D341Med (cell line): ENCODE data around the gene PANX1.
"Not testable (repeated sequence)": the region's sequence is repeated elsewhere in the genome, so short reads cannot be mapped to it uniquely, and the experiment has no call there.

Source experiments
- DNase-seq: peaks from one replicate; pipeline ENCODE4 v3.0.0; 2012; ENCODE audit warnings: low spot score

Gene PANX1, protein sequence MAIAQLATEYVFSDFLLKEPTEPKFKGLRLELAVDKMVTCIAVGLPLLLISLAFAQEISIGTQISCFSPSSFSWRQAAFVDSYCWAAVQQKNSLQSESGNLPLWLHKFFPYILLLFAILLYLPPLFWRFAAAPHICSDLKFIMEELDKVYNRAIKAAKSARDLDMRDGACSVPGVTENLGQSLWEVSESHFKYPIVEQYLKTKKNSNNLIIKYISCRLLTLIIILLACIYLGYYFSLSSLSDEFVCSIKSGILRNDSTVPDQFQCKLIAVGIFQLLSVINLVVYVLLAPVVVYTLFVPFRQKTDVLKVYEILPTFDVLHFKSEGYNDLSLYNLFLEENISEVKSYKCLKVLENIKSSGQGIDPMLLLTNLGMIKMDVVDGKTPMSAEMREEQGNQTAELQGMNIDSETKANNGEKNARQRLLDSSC

DNA sequence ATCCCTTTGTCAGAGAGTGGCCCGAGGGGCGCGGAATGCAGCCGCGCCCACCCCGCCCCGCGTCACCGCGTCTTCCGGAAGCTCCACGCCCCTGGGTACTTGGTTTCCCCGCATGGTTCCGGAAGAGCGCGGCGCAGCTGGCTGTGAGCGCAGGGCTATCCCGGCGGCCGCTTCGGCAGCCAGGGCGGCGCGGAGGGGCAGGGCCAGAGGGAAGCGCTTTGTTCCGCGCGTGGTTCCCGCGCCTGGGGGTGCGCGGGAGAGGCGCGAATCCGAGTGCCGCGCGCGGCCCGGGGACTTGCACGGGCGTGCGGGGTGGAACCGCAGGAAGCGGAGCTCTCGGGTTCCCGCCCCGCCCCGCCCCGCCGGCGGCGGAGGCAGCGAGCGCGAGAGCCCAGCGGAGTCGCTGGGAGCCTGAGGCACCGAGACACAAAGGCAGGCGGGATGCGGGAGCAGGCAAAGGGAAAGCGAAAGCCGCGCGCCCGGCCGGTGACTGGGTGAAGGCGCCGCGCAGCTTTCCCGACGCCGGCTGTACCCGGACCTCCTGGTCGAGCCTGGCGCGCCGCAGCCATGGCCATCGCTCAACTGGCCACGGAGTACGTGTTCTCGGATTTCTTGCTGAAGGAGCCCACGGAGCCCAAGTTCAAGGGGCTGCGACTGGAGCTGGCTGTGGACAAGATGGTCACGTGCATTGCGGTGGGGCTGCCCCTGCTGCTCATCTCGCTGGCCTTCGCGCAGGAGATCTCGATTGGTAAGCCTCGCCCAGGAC, at the start of gene PANX1:
PANX1 (plus strand) TSS at position 96 of the 766 bp plus-strand sequence; CDS start at position 568, 472 bp downstream.
- DNase-seq, result peak; percentile 92

DNA sequence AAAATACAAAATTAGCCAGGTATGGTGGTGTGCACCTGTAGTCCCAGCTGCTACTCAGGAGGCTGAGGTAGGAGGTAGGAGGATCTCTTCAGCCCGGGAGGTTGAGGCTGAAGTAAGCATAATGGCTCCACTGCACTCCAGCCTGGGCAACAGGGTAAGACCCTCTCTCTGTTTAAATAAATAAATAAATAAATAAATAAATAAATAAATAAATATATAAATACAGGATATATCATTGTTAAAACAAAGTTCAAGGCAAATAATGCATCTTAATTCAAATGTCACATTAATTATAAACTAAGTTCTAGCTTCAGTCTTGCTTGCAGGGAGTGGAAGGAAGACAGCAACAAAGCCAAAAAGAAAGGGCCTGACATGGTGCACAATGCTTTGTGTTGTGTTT, 44.5 kb upstream of the PANX1 start:
- no peak for DNase-seq

DNA sequence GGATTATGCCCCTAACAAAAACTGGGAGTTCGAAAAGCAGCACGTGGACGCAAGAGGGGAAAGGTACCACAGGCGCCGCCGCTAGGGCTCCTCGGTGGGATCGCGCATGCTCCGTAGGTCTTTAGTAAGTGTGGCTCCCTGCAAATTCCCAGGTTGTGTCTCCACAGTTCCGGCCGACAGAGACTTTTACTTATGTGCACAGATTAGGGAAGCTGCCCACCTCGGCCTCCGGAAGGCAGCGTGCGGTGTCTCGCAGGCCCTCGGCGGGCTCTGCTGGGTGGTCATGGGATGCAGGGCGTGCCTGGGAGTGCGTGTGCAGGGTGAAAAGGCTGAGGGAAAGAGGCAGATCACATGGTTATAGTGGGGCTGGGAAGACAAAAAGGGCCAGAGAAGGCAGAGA, 39.7 kb upstream of the PANX1 start:
- DNase-seq, result no peak

GRCh38 chr11:94089341-94089740, 39.3 kb upstream of the PANX1 start:
- DNase-seq, result no peak

DNA sequence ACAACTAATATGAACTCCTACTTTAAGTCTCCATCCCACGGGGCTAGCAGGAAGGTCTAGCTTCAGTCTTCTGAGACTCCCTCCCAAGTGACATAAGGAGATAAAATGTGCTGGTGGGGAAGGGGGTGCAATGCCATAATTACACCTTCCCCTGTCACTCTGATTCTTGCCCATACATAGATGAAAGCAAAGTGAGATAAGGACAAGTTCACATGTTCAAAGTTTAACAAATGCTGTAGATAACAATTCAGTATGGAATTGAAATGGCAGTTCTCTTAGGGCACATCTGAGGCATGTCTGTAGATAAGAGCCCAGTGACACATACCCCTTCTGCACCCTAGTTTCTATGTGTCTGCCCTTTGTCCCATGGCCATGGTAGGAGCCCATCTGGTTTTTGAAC, 38.2 kb upstream of the PANX1 start:
- no peak for DNase-seq

- no peak for DNase-seq
These were observed 37.5 kb upstream of the PANX1 start for GRCh38 chr11:94091091-94091490.

- no peak for DNase-seq
These were observed 28.4 kb upstream of the PANX1 start for GRCh38 chr11:94100253-94100652.

DNA sequence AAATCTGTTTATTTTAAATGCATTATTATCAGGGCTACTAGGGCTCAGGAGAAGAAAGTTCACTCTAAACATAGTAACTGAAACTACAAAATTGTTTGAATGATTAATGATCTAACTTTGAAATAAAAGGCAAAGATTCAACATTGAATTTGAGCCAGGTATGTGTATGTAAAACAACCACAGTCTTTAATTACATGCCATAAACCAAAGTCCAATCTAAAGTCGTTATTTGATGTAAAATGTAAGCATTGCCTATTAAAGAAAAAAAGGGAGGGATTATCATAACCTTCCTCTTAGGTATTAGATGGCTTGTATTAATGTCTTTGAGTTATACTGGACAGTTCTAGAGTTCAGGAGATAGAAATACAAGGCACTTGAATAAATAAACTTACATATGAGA, 25.2 kb upstream of the PANX1 start:
- no peak for DNase-seq

- no peak for DNase-seq
These were observed 23.9 kb upstream of the PANX1 start for GRCh38 chr11:94104734-94105133.

- no peak for DNase-seq
These were observed 21.9 kb upstream of the PANX1 start for GRCh38 chr11:94106716-94107115.

- DNase-seq, result no peak
These were observed 21.3 kb upstream of the PANX1 start for GRCh38 chr11:94107363-94107762.

GRCh38 chr11:94111241-94111640, 17.4 kb upstream of the PANX1 start:
- DNase-seq, result no peak

- no peak for DNase-seq
These were observed 17.0 kb upstream of the PANX1 start for GRCh38 chr11:94111660-94112059.

DNA sequence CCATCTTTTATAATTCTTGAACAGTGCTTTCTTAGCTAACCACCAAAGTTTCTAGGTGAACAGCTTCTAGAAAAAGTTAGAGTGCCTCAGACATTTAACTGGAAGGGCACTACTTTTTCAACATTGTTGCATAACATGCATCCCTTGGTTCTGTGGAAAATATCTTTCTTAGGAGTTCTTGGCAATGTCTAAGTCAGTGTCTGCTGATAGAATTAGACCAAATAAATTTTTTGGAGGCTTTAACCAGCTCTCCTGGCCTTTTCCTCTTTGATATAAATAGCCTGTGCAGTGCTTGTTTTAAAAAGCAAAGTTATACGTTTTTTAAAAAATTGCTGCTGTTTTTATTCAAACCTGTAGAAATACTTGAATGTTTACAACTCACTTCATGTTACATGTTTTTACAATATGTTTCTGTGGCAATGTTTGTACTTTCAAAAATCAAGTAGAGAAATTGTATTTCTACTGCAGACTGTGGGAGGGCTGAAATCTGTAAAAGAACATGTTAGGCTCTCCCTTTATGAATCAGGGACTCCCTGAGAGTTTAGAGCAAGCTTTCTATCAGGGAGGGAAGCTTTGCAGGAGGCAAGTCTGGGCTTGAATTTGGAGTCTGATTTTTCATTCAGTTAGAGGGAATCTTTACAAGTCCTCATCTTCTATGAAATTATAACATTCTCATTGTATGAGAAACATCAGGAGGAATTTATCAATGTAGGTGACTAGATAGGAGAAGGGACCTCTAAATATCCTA, 16.3 kb upstream of the PANX1 start:
- DNase-seq, result no peak

DNA sequence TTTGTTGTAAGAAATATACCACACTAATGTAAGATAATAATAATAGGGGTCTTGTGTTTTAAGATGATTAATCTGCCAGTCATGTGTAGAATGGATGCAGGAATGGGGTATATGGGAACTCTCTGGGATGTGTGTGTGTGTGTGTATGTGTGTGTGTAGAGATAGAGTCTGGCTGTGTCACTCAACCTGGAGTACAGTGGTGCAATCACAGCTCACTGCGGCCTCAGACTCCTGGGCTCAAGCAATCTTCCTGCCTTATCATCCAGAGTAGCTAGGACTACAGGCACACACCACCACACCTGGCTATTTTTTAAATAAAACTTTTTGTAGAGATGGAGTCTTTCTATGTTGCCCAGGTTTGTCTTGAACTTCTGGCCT, 11.5 kb upstream of the PANX1 start:
- DNase-seq, result no peak

DNA sequence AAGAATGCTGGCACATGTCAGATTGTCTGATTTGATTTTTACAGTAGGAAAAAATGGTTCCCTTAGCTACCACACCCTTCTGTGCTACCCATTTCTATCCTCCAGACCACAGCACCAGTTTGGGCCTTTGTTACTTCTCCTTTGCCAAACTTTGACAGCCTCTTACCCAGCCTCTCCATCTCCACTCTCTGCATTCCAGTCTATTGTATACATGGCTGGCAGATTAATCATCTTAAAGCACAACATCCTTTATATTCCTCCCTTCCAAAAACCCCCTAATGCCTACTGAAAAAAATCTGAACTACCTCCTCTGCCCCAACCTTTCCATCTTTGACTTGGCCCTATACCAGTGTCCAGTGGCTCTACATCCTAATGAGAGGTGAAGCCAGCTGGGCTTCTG, 10.8 kb upstream of the PANX1 start:
- DNase-seq, result no peak

DNA sequence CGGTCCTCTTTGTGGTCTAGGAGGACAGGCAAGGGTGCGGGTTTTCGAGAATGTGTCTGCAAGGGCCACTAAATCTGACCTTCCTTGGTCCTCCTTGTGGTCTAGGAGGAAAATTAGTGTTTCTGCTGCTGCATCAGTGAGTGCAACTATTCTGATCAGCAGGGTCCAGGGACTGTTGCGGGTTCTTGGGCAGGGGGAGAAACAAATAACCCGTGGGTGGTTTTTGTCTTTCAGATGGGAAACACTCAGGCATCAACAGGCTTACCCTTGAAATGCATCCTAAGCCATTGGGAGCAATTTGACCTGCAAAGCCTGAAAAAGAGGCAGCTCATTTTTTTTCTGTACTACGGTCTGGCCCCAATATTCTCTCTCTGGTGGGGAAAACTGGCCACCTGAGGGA, 9.0 kb upstream of the PANX1 start:
- not testable (repeated sequence) for DNase-seq

DNA sequence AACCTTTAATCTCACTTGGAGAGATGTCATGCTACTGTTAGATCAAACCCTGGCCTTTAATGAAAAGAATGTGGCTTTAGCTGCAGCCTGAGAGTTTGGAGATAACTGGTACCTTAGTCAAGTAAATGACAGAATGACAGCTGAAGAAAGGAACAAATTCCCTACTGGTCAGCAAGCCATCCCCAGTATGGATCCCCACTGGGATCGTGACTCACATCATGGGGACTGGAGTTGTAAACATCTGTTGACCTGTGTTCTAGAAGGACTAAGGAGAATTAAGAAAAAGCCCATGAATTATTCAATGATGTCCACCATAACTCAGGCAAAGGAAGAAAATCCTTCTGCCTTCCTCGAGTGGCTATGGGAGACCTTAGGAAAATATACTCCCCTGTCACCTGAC, 8.1 kb upstream of the PANX1 start:
- not testable (repeated sequence) for DNase-seq

DNA sequence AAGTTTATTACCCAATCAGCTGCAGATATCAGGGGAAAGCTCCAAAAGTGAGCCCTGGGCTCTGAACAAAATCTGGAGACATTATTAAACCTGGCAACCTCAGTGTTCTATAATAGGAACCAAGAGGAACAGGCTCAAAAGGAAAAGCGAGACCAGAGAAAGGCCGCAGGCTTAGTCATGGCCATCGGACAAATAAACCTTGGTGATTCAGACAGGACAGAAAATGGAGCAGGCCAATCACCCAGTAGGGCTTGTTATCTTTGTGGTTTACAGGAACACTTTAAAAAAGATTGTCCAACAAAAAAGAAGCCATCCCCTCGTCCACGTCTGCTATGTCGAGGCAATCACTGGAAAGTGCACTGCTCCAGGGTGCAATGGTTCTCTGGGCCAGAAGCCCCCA, 7.7 kb upstream of the PANX1 start:
- no peak for DNase-seq

DNA sequence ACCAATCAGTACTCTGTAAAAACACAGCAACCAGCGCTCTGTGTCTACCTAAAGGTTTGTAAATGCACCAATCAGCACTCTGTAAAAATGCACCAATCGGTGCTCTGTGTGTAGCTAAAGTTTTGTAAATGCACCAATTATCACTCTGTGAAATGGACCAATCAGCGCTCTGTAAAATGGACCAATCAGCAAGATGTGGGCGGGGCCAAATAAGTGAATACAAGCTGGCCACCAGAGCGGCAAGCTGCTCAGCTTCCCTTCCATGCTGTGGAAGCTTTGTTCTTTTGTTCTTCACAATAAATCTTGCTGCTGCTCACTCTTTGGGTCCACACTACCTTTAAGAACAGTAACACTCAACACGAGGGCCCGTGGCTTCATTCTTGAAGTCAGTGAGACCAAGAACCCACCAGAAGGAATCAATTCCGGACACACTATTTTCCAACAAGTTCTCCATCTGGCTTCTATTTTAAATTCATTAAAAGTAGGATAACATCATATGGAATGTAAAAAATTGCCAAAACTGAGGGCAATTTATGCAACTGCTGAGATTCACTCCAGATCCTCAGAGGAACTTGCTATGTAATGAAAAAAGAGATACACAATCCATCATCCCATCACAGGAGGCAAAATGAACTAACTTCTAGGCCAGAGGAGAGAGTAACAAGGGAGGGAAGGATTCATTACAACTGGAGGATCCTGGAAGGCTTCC, 3.1 kb upstream of the PANX1 start:
- no peak for DNase-seq

DNA sequence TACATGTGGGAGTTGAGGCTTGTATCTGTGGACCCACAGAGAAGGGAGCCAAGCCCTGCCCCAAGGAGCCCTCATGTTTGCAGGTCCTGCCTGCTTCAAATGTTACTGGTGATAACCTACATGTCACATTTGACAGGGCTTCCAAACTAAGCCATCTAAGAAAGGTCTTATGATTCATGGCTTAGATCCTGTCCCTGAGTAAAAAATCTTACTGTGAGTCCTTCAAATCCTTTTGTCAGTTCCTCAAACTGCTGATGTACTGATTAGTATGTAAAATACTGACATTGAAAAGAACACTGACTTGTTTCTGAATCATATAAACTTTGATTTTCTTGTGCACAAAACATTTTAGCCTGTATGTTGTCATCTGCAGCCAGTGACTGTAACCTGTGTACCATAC, 1.0 kb upstream of the PANX1 start:
- DNase-seq, result no peak

DNA sequence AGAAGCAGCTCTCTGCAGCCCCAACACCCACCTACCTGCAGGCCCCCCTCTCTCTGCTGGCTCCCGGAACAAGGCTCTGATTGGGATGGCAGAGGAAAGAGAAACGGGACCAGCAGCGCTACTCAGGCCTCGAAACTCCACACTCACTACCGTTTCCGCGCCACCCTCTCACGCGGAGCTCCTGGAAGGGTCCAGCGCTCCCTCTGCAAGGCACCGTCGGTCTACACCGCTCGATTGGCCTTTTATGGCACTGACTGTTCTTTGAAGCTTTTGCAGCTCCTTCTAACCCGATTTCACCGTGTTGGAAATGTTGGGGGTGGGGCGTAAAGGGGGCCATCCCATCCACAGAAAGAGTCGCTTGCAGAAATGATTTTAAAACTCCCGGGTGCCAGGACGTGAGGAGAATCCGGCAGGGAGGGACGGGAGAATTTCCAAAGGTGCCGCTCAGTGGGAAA, 323 bp upstream of the PANX1 start:
- DNase-seq, result peak; percentile 58
